Ectodermal cell (in vitro differentiated cells): ENCODE measurements around the gene GBE1.
"Not testable (repeated sequence)": the region's sequence is repeated elsewhere in the genome, so short reads cannot be mapped to it uniquely, and the experiment has no call there.

Source experiments
- H3K27ac ChIP-seq: 2 replicates; pipeline ENCODE4 v1.7.0; 2013; ENCODE audit warnings: mild to moderate bottlenecking, low read depth, low read length; ENCODE audit not compliant: insufficient read depth, poor library complexity, severe bottlenecking
- H3K27me3 ChIP-seq: 2 replicates; pipeline ENCODE4 v1.7.0; 2013; ENCODE audit warnings: mild to moderate bottlenecking, low read length; ENCODE audit not compliant: insufficient read depth, control insufficient read depth, poor library complexity, severe bottlenecking
- H3K36me3 ChIP-seq: one replicate; pipeline ENCODE4 v1.7.0; 2013; ENCODE audit warnings: low read length; ENCODE audit not compliant: control insufficient read depth, insufficient read depth
- H3K4me1 ChIP-seq: one replicate; pipeline ENCODE4 v1.7.0; 2013; ENCODE audit warnings: low read length; ENCODE audit not compliant: control insufficient read depth, insufficient read depth
- H3K4me3 ChIP-seq: 2 replicates; pipeline ENCODE4 v1.7.0; 2013; ENCODE audit warnings: low read depth, low read length, control low read depth; ENCODE audit not compliant: insufficient read depth
- H3K9me3 ChIP-seq: 2 replicates; pipeline ENCODE4 v1.7.0; 2013; ENCODE audit warnings: mild to moderate bottlenecking, low read length, moderate library complexity; ENCODE audit not compliant: control insufficient read depth
- WGBS, 2 experiments: methylation state at CpG; one replicate each; pipeline ENCODE4 v1.1.7; 2013; ENCODE audit warnings: missing lambda C conversion rate in 2 of 2; 5-methylcytosine and 5-hydroxymethylcytosine counted together

The GBE1 gene

DNA sequence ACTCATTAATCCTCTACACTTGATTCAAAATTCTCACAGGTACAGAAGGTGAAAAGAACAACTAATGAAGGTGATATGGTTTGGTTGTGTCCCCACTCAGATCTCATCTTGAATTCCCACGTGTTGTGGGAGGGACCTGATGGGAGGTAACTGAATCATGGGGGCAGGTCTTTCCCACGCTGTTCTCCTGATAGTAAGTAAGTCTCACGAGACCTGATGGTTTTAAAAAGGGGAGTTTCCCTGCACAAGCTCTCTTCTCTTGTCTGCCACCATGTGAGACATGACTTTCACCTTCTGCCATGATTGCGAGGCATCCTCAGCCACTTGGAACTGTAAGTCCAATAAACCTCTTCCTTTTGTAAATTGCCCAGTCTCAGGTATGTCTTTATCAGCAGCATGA is 2.7 kb downstream of the GBE1 start:
- H3K4me1 ChIP-seq, H3K27me3 ChIP-seq, H3K9me3 ChIP-seq, H3K27ac ChIP-seq, H3K4me3 ChIP-seq: not testable (repeated sequence)
- 94 to 96% methylated on average over 4 of the region's 4 CpGs for WGBS, 2 experiments
- peaks cover 10% of the 10 kb centered on the region for H3K36me3 ChIP-seq

DNA sequence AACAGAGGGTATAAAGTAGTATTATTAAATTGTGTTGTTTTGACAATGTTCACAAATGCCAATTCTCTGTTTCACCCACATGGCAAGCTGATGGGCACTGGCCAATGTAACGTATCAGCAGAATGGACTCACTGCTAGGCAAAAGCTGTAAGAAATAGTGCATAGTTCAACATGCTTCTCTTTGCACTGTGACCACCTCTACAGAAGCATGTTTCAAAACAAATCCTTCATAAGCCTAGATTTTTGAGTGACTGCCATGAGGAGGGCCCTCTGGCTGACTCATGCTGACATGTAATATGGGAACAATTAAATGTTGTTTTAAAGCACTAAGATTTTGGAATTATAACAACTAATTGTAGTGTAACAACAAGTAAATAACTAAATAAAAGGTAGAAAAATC is 3.2 kb downstream of the GBE1 start:
- Histone ChIP-seq H3K4me1 (no peaks in the 10 kb centered on the region), H3K4me3 (no peak overlapping the region), H3K9me3 (no peaks in the 10 kb centered on the region), H3K27me3 (no peaks in the 10 kb centered on the region), H3K27ac (no peak overlapping the region), H3K36me3 (peaks cover 10% of the 10 kb centered on the region)
- 89 to 97% methylated on average over 1 of the region's 1 CpG for WGBS, 2 experiments

DNA sequence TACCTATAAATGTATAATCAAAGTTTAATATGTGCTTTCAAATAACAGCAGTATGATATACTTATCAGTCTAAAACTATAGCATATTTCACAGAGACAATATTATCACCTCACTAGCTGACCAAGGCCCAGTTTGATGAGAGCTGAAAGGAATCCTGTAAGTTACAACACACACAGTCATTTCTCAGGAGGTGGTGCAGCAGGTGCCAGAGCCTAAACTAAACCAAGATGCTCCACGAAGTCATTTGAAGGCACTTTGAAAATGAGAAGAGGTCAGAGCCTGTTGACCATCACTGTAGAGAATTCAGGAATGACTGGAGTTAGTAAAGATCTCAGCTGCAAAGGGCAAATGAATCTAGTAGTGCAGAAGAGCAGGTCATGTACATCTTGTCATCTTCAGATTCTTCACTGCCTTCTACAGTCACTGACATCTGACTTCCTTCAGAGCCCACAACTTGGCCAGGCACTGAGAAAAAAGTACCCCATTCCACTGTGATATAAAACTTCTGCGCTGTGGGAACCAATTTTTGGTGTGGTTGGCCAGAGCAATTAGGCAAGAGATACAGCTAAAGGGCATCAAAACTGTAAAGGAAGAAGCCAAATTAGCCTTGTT is 7.9 kb downstream of the GBE1 start:
- Histone ChIP-seq H3K4me1 (no peaks in the 10 kb centered on the region), H3K9me3 (no peaks in the 10 kb centered on the region), H3K36me3 (peaks cover 6% of the 10 kb centered on the region), H3K27ac (no peak overlapping the region), H3K4me3 (no peak overlapping the region), H3K27me3 (no peaks in the 10 kb centered on the region)
- 86 to 89% methylated on average over 2 of the region's 2 CpGs for WGBS, 2 experiments

DNA sequence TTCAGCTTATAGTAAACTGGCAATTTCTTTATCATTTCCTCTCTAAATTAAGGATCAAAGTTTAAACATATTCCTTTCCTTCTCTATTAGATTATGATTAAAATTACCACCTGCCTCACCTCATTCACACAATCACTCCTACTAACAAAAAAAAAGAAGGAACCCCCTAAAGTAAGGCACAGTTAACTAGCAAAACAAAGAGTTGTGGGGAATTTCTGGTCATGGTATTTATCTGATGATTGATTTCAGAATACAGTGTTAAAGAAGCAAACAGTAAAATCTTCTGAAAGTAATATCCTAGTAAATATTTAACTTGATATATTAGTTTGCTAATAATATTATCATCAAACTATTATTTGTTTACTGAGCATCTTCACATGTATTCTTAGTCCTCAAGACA is 8.8 kb downstream of the GBE1 start:
- Histone ChIP-seq H3K9me3 (no peaks in the 10 kb centered on the region), H3K27me3 (no peaks in the 10 kb centered on the region), H3K36me3 (peaks cover 6% of the 10 kb centered on the region), H3K4me3 (no peak overlapping the region), H3K27ac (no peak overlapping the region), H3K4me1 (no peaks in the 10 kb centered on the region)

DNA sequence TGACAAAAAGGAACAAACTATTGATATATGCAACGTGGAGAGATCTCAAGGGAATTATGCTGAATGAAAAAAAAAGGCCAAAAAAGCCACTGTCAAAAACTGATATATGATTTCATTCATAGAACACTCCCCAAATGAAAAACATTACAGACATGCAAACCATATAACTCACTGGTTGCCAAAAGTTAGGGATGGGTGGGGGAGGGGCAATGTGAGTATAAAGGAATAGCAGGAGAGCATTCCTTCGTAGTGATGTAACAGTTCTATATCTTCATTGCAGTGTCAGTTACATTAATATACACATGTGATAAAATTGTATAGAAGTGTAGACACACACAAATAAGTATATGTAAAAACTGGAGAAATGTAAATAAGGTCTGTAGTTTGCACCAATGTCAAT is 12.2 kb downstream of the GBE1 start:
- Histone ChIP-seq H3K27me3 (no peaks in the 10 kb centered on the region), H3K9me3 (no peaks in the 10 kb centered on the region), H3K27ac (no peak overlapping the region), H3K4me3 (no peak overlapping the region), H3K36me3 (no peaks in the 10 kb centered on the region), H3K4me1 (no peaks in the 10 kb centered on the region)
- 100% methylated on average over 1 of the region's 2 CpGs; no CpG with 5 or more reads in 1 of the 2 experiments for WGBS, 2 experiments

DNA sequence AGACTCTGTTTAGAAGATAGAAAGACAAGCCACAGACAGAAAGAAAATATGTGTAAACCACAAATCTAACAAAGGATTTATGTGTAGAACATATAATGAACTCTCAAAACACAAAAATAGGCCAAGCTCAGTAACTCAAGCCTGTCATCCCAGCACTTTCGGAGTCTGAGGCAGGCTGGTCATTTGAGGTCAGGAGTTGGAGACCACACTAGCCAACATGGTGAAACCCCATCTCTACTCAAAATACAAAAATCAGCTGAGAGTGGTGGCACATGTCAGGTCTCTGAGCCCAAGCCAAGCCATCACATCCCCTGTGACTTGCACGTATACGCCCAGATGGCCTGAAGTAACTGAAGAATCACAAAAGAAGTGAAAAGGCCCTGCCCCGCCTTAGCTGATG is 14.2 kb downstream of the GBE1 start:
- H3K4me1 ChIP-seq, H3K9me3 ChIP-seq, H3K4me3 ChIP-seq, H3K36me3 ChIP-seq, H3K27ac ChIP-seq, H3K27me3 ChIP-seq: not testable (repeated sequence)
- WGBS, 2 experiments: 92 to 94% methylated on average over 4 of the region's 4 CpGs

DNA sequence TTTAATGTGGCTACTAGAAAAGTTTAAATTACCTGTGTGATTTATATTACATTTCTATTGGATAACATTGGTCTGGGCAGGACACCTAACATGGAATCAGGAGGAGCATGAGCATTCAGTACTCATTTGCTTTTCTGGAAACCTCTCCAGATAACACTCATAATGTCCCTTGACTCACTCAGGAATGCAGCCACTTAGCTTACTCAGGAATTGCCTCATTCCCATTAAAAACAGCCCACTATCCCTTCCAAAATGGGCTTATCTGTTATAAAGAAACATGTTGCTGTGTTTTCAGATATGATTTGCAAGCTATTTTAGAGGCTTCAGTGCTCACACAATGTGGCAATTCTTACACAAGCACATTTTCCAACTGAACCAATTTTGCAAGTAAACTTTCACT is 17.1 kb downstream of the GBE1 start:
- no peaks in the 10 kb centered on the region for H3K27me3 ChIP-seq
- no peaks in the 10 kb centered on the region for H3K4me1 ChIP-seq
- no peak overlapping the region for H3K27ac ChIP-seq

DNA sequence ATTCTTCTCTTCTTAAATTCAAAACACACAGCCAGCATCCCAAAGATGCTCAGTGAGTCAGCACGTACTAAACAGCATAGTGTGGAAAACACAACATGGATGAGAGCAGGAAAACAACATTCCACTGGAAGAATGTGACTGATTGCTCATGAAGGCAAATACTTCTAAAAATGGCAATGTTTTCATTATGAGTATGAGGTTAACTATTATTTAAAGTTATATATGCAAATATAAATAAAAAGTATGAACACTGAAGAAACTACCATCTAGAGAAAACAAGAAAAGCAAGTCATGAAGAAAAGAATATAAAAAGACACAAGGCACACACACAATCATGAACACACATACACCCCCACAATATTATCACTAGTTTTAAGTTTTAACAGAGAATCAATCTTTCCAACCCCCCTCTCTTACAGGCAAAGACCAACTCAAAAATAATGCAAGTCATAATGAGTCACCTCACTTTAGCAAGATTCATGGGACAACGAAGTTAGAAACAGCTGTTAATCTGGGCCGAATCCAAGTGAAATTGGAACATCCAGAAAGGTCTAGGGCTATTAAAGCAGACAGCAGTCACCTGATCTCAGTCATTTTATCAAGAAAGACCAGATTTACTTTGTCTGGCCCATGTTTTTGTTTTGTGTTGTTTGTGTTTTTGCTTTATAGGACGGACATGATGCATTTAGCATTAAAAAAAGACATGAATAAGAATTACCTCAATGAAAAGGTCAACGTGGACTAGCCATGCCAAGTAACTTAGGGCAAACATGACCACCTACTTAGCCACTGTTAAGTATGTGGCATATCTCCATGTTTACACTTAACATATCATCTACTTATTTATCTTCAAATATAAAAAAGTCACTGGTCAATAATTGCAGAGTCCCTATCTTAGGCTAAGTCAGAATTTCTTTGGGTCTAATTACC is 18.1 kb downstream of the GBE1 start:
- Histone ChIP-seq H3K4me1 (no peaks in the 10 kb centered on the region), H3K27me3 (no peaks in the 10 kb centered on the region), H3K4me3 (no peak overlapping the region), H3K9me3 (no peaks in the 10 kb centered on the region), H3K36me3 (no peaks in the 10 kb centered on the region), H3K27ac (no peak overlapping the region)
- 89 to 97% methylated on average over 4 to 5 of the region's 5 CpGs for WGBS, 2 experiments

More for the DNA sequence above, 17.1 kb downstream of the GBE1 start:
- H3K9me3 ChIP-seq: no peaks in the 10 kb centered on the region
- no peak overlapping the region for H3K4me3 ChIP-seq
- no peaks in the 10 kb centered on the region for H3K36me3 ChIP-seq

DNA sequence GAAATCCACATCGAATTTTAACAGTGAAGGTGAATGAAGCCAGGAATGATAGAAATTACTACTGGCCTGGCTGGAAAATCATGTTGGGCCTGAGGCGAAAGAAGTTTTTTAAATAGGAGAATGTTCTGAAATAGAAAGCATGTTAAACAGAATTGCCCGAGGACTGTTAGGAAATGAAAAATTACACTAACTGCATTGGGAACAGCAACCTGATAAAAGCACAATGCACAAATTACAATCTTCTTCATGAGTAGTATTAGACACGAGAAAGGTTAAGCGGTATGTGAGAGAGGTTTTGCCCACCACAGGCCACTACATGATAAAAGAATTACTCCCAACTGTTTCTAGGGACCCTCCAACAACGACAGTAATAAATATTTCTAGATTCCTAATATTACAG is 18.9 kb downstream of the GBE1 start:
- H3K4me3 ChIP-seq: no peak overlapping the region
- no peaks in the 10 kb centered on the region for H3K9me3 ChIP-seq
- no peaks in the 10 kb centered on the region for H3K36me3 ChIP-seq
- H3K4me1 ChIP-seq: no peaks in the 10 kb centered on the region
- H3K27ac ChIP-seq: no peak overlapping the region
- H3K27me3 ChIP-seq: no peaks in the 10 kb centered on the region
- 92 to 95% methylated on average over 6 of the region's 6 CpGs for WGBS, 2 experiments

DNA sequence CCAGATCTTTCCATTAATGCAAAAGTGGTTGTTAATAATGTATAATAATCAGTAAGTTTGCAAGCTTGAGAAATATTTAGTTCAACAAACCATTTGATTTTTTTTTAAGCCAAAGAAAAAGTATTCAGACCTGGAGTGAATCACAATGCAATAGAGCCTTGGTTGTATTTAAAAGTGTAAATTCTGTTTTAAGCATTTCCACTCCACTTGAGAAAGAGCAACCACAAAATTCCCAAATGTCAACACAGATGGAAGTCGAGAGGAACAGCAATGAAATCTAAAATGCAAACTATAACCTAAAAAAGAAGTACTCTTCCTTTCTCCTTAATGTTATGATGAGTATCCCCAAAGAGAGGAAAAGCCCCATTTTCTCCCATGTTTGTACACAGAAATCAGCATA is 20.2 kb downstream of the GBE1 start:
- Histone ChIP-seq H3K36me3 (no peaks in the 10 kb centered on the region), H3K27me3 (no peaks in the 10 kb centered on the region), H3K4me3 (no peak overlapping the region), H3K27ac (no peak overlapping the region), H3K4me1 (no peaks in the 10 kb centered on the region), H3K9me3 (no peaks in the 10 kb centered on the region)
- 88 to 100% methylated on average over 1 of the region's 1 CpG for WGBS, 2 experiments
